Left lung (tissue), 10 donors: Measurements from ENCODE around the gene KRTAP4-3. TPM values are rescaled to one million over a fixed set of nuclear protein-coding genes. Genes with fewer than 3 reads are reported as not detected.
"Not testable (repeated sequence)": the region's sequence is repeated elsewhere in the genome, so short reads cannot be mapped to it uniquely, and the experiment has no call there.

ENCODE experiments used
- ATAC-seq: fragments of 200-7000 bp; cut with Tn5 transposase; one replicate; pipeline ENCODE4 v1.9.1; 2020; ENCODE audit warnings: moderate library complexity
- DNase-seq, 4 donors: peaks; one replicate each; pipeline ENCODE4 v3.0.0-alpha.2; 2013 to 2020
- H3K27ac ChIP-seq, 2 donors: fragments of 200-600 bp; sonication (generic) in 1 of 2; one replicate each; pipeline versions ENCODE4 v1.5.0 to v1.8.0; 2020 to 2021
- H3K27me3 ChIP-seq, 2 donors: fragments of 200-600 bp; sonication (generic) in 1 of 2; one replicate each; pipeline versions ENCODE4 v1.5.0 to v1.8.0; 2020 to 2021
- H3K36me3 ChIP-seq, 2 donors: fragments of 200-600 bp; sonication (generic) in 1 of 2; one replicate each; pipeline versions ENCODE4 v1.5.0 to v1.8.0; 2020 to 2021
- H3K4me1 ChIP-seq, 2 donors: fragments of 200-600 bp; one replicate each; pipeline ENCODE4 v1.8.0; 2021
- H3K4me3 ChIP-seq, 2 donors: fragments of 200-600 bp; sonication (generic) in 1 of 2; one replicate each; pipeline versions ENCODE4 v1.5.0 to v1.8.0; 2020 to 2021; ENCODE audit warnings: mild to moderate bottlenecking in 1 of 2
- H3K9me3 ChIP-seq, 2 donors: fragments of 200-600 bp; sonication (generic) in 1 of 2; one replicate each; pipeline versions ENCODE4 v1.5.0 to v1.8.0; 2020 to 2021
- intact Hi-C, 2 donors: fragments of 100-400 bp; cut with DNase I; formaldehyde crosslinking; loops; one replicate each; pipeline versions ENCODE4 v1.11.2 to v1.14.2; 2022
- polyA plus RNA-seq, 6 donors: library from polyadenylated mRNA; unstranded; fragments of 120-200 nt; gene quantifications; one replicate each; pipeline ENCODE4 v1.2.1, GENCODE V29; 2013; ENCODE audit not compliant: insufficient read length in 6 of 6
- total RNA-seq, 2 donors: library from RNA; stranded (reverse); fragmentation: NEBNext Ultra II Directional; extraction: Animal tissue kit (Norgen Biotek cat#: 25700); gene quantifications; one replicate each; pipeline ENCODE4 v1.2.1, GENCODE V29; 2021
- TF ChIP-seq, protein P1 (sequence below), 2 donors: fragments of 200-600 bp; sonication (generic) in 1 of 2; IDR thresholded peaks; one replicate each; pipeline versions ENCODE4 v1.5.0 to v1.8.0; 2021; ENCODE audit warnings: antibody characterized with exemption in 2 of 2
- donor health status: DM: no; HTN: yes; CAD: no.
- donor health status: DM: no; HTN: no; CAD: no.

Gene KRTAP4-3
- total and polyA plus RNA-seq, 8 donors = not detected

DNA sequence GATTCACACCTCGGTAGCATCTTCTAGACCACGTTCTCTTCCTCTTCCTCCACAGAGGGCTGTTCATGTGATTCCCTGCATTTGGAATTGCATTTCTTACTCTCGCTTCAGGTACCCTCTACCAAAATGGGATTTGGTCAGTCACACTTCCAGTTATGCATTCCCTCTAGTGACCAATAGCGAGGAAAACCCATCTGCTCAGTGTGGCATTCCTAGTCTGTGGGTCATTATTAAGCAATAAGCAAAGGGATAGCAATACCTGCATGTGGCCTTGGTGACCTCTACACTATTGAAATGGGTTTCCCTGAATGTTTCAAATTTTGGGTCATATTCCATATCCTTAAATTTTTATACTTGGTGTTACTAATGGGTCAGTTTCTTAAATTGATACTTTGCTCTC lies 18.0 kb downstream of the KRTAP4-3 start:
- Histone ChIP-seq H3K9me3 (no peaks in the 10 kb centered on the region), H3K4me3 (no peak overlapping the region), H3K27me3 (peaks cover 0 to 10% of the 10 kb centered on the region in 2 donors), H3K36me3 (no peaks in the 10 kb centered on the region), H3K4me1 (no peaks in the 10 kb centered on the region), H3K27ac (no peak overlapping the region)
- ATAC-seq = no peak
- no peak for DNase-seq
- TF ChIP-seq, protein P1, sequence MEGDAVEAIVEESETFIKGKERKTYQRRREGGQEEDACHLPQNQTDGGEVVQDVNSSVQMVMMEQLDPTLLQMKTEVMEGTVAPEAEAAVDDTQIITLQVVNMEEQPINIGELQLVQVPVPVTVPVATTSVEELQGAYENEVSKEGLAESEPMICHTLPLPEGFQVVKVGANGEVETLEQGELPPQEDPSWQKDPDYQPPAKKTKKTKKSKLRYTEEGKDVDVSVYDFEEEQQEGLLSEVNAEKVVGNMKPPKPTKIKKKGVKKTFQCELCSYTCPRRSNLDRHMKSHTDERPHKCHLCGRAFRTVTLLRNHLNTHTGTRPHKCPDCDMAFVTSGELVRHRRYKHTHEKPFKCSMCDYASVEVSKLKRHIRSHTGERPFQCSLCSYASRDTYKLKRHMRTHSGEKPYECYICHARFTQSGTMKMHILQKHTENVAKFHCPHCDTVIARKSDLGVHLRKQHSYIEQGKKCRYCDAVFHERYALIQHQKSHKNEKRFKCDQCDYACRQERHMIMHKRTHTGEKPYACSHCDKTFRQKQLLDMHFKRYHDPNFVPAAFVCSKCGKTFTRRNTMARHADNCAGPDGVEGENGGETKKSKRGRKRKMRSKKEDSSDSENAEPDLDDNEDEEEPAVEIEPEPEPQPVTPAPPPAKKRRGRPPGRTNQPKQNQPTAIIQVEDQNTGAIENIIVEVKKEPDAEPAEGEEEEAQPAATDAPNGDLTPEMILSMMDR (IDR thresholded peaks at IDR 0.05) = no peak
- intact Hi-C loops = no loop called here

DNA sequence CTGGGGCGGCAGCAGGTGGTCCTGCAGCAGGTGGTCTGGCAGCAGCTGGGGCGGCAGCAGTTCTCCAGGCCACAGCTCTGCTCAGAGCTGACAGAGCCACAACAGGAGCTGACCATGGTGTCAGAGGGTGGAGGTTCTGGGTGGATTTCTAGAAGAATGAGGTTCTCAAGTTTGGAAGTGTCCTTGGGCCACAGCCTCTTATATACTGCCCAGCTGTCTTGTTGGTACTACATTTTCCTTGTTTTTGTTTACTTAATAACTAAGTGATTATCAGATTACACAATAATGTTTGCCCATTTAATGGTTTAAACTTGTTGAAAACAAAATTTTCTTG lies 18.4 kb downstream of the KRTAP4-3 start, which contains the start of gene KRTAP4-5:
TSS of gene KRTAP4-5 (minus strand) at position 174 of the 334 bp plus-strand sequence. CDS start at position 116, 58 bp downstream.
- TF ChIP-seq, protein P1 (IDR thresholded peaks at IDR 0.05) = no peak
- Histone ChIP-seq H3K36me3 (no peaks in the 10 kb centered on the region), H3K27ac (no peak within 1 kb of the TSS), H3K9me3 (no peaks in the 10 kb centered on the region), H3K4me3 (no peak within 1 kb of the TSS), H3K4me1 (no peaks in the 10 kb centered on the region), H3K27me3 (peaks cover 0 to 6% of the 10 kb centered on the region in 2 donors)
- DNase-seq = no peak
- intact Hi-C loops = no loop called here
- no peak for ATAC-seq

DNA sequence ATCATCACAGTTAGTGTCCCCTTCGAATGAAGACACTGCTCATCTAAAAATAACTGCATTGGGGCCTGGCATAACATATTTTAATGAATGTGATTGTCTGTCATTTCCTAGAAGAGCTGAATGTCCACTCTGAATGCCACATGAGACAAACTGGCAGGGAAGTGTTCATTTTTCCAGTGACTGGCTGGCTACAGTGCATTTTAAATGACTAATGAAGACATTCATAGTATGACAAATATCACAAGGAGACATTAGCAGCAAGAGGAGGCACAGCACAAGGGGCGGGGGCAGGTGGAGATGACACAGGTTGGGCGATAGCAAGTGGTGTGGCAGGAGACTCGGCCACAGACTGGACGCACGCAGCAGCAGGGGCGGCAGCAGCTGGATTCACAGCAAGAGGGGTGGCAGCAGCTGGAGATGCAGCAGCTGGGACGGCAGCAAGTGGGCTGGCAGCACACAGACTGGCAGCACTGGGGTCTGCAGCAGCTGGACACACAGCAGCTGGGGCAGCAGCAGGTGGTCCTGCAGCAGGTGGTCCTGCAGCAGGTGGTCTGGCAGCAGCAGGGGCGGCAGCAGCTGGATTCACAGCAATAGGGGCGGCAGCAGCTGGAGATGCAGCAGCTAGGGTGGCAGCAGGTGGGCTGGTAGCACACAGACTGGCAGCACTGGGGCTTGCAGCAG lies 18.9 kb downstream of the KRTAP4-3 start:
- intact Hi-C loops, H3K27me3 ChIP-seq, H3K4me3 ChIP-seq, DNase-seq, ATAC-seq, H3K9me3 ChIP-seq, H3K4me1 ChIP-seq, H3K36me3 ChIP-seq, H3K27ac ChIP-seq: not testable (repeated sequence)

DNA sequence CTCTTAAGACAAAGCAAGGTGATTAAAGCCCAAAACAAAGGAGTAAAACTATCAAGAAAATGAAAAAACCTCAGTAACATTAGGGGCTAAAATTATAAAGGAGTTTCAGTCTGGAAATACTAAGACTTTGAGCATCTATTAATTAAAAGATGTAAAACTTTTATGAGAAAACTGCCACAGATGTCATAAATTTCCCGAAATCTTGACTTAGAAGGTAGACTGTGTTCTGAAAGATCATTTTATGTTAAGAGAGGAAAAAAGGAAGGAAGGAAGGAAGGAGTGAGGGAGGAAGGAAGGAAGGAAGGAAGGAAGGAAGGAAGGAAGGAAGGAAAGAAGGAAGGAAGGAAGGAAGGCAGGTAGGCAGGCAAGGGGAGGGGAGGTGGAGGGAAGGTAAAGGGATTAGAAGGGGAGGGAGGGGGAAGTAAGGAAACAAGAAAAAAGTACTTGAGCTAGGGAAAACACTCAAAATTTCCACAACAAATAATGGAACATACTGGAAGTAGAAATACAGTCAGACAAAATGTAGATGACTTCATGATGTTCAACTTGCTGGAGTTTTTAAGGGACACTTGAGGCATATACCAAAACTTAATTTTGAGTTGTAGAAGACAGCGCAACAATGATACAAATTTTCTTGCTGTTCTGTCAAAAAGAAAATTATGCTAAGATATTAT lies 20.4 kb downstream of the KRTAP4-3 start:
- ATAC-seq (no peak), DNase-seq (no peak)
- peaks cover 0 to 13% of the 10 kb centered on the region in 2 donors for H3K9me3 ChIP-seq
- TF ChIP-seq, protein P1 (IDR thresholded peaks at IDR 0.05) = no peak
- intact Hi-C loops = no loop called here
- no peaks in the 10 kb centered on the region for H3K36me3 ChIP-seq
- H3K4me3 ChIP-seq = no peak overlapping the region
- no peak overlapping the region for H3K27ac ChIP-seq
- peaks cover 0 to 5% of the 10 kb centered on the region in 2 donors for H3K27me3 ChIP-seq
- H3K4me1 ChIP-seq = no peaks in the 10 kb centered on the region

DNA sequence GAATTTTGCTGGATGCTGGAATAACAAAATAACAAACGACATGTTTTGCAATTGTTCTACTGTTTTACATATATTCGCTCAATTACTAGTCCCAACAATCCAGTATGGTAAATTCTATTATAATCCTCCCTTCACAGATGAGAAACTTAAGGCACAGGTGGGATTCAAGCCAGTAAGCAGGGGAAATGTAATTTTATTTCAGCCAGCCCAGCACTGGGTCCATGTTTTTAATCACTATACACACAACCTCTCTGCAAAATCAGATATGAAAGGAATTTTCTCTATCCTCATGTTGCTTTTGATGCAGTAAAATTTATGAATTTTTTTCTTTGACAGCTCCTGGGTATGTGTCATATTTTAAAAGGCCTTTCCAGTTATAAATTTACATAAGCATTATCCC lies 22.8 kb downstream of the KRTAP4-3 start:
- no peak for ATAC-seq
- intact Hi-C loops = no loop called here
- TF ChIP-seq, protein P1 (IDR thresholded peaks at IDR 0.05) = no peak

More for the DNA sequence above, 22.8 kb downstream of the KRTAP4-3 start:
- H3K36me3 ChIP-seq = no peaks in the 10 kb centered on the region
- peaks cover 0 to 5% of the 10 kb centered on the region in 2 donors for H3K27me3 ChIP-seq
- H3K27ac ChIP-seq = no peak overlapping the region
- no peak overlapping the region for H3K4me3 ChIP-seq
- no peaks in the 10 kb centered on the region for H3K4me1 ChIP-seq
- DNase-seq = no peak
- H3K9me3 ChIP-seq = peaks cover 0 to 17% of the 10 kb centered on the region in 2 donors
